ENCODE data around the gene CMKLR1. TPM values are rescaled to one million over a fixed set of nuclear protein-coding genes. Genes with fewer than 3 reads are reported as not detected.

Gene CMKLR1
- total and polyA plus RNA-seq, 7 experiments from 2014 or later = 0.06 to 8.8 (median 2.0) TPM; not detected in 2

GRCh38 chr12:108356835-108357806, 18.0 kb upstream of the CMKLR1 start:
- peaks cover 2 to 19% (median 14%) of the 10 kb centered on the region in 5 donors for H3K27me3 Mint-ChIP-seq
- POLR2A ChIA-PET = no interaction called here
- H3K27me3 ChIP-seq (ENCODE audit: control insufficient read depth in 2 of 2, insufficient read depth in 2 of 2, low read length in 2 of 2) = no peaks in the 10 kb centered on the region
- no peaks in the 10 kb centered on the region for H3K36me3 Mint-ChIP-seq
- H3K9me3 ChIP-seq (ENCODE audit: control insufficient read depth in 2 of 3, low read length in 3 of 3) = no peaks in the 10 kb centered on the region
- CTCF ChIA-PET = no interaction called here
- H3K27ac Mint-ChIP-seq = no peak overlapping the region
- no peak overlapping the region for H3K27ac ChIP-seq (ENCODE audit: low read depth, low read length)
- ATAC-seq (no peak), DNase-seq (no peak)
- H3K9me3 Mint-ChIP-seq = peaks cover 0 to 4% (median 0%) of the 10 kb centered on the region in 11 donors
- H3K4me1 Mint-ChIP-seq = no peaks in the 10 kb centered on the region
- intact Hi-C loops (cut with micrococcal nuclease) = no loop called here
- H3K4me3 ChIP-seq (ENCODE audit: low read length) = no peak overlapping the region
- H3K4me3 Mint-ChIP-seq = no peak overlapping the region
- no peaks in the 10 kb centered on the region for H3K4me1 ChIP-seq (ENCODE audit: control insufficient read depth in 2 of 2, insufficient read depth in 2 of 2, low read length in 2 of 2)
- no peaks in the 10 kb centered on the region for H3K36me3 ChIP-seq (ENCODE audit: control insufficient read depth in 2 of 3, insufficient read depth in 3 of 3, low read length in 3 of 3)

- POLR2A ChIA-PET = no interaction called here
- no peaks in the 10 kb centered on the region for H3K27me3 ChIP-seq (ENCODE audit: control insufficient read depth in 2 of 2, insufficient read depth in 2 of 2, low read length in 2 of 2)
- no peaks in the 10 kb centered on the region for H3K4me1 ChIP-seq (ENCODE audit: control insufficient read depth in 2 of 2, insufficient read depth in 2 of 2, low read length in 2 of 2)
- no peak overlapping the region for H3K4me3 ChIP-seq (ENCODE audit: low read length)
- H3K27ac ChIP-seq (ENCODE audit: low read depth, low read length) = no peak overlapping the region
- no peaks in the 10 kb centered on the region for H3K4me1 Mint-ChIP-seq
- H3K36me3 ChIP-seq (ENCODE audit: control insufficient read depth in 2 of 3, insufficient read depth in 3 of 3, low read length in 3 of 3) = no peaks in the 10 kb centered on the region
- H3K27ac Mint-ChIP-seq = no peak overlapping the region
- H3K9me3 Mint-ChIP-seq = peaks cover 0 to 6% (median 0%) of the 10 kb centered on the region in 11 donors
- CTCF ChIA-PET = no interaction called here
- intact Hi-C loops (cut with micrococcal nuclease) = no loop called here
- DNase-seq (no peak), ATAC-seq (no peak)
- H3K27me3 Mint-ChIP-seq = peaks cover 2 to 19% (median 14%) of the 10 kb centered on the region in 5 donors
- H3K9me3 ChIP-seq (ENCODE audit: control insufficient read depth in 2 of 3, low read length in 3 of 3) = no peaks in the 10 kb centered on the region
- H3K36me3 Mint-ChIP-seq = no peaks in the 10 kb centered on the region
- no peak overlapping the region for H3K4me3 Mint-ChIP-seq
Measured at GRCh38 chr12:108355069-108355468, 16.0 kb upstream of the CMKLR1 start.

- Histone ChIP-seq H3K4me3 (ENCODE audit: low read length) (no peak overlapping the region), H3K36me3 (ENCODE audit: control insufficient read depth in 2 of 3, insufficient read depth in 3 of 3, low read length in 3 of 3) (no peaks in the 10 kb centered on the region), H3K27me3 (ENCODE audit: control insufficient read depth in 2 of 2, insufficient read depth in 2 of 2, low read length in 2 of 2) (no peaks in the 10 kb centered on the region), H3K4me1 (ENCODE audit: control insufficient read depth in 2 of 2, insufficient read depth in 2 of 2, low read length in 2 of 2) (no peaks in the 10 kb centered on the region), H3K27ac (ENCODE audit: low read depth, low read length) (no peak overlapping the region), H3K9me3 (ENCODE audit: control insufficient read depth in 2 of 3, low read length in 3 of 3) (no peaks in the 10 kb centered on the region)
- POLR2A ChIA-PET = no interaction called here
- Mint-ChIP-seq H3K4me3 (no peak overlapping the region), H3K27me3 (peaks cover 2 to 20% (median 14%) of the 10 kb centered on the region in 5 donors), H3K36me3 (no peaks in the 10 kb centered on the region), H3K9me3 (peaks cover 0 to 12% (median 1%) of the 10 kb centered on the region in 11 donors), H3K4me1 (no peaks in the 10 kb centered on the region), H3K27ac (no peak overlapping the region)
- CTCF ChIA-PET = no interaction called here
- DNase-seq (no peak), ATAC-seq (no peak)
- intact Hi-C loops (cut with micrococcal nuclease) = no loop called here
Measured at GRCh38 chr12:108352591-108352990, 13.5 kb upstream of the CMKLR1 start.

- no peaks in the 10 kb centered on the region for H3K27me3 ChIP-seq (ENCODE audit: control insufficient read depth in 2 of 2, insufficient read depth in 2 of 2, low read length in 2 of 2)
- DNase-seq (no peak), ATAC-seq (no peak)
- Mint-ChIP-seq H3K27me3 (peaks cover 2 to 16% (median 11%) of the 10 kb centered on the region in 5 donors), H3K27ac (no peak overlapping the region), H3K9me3 (peaks cover 0 to 12% (median 0%) of the 10 kb centered on the region in 11 donors), H3K4me1 (no peaks in the 10 kb centered on the region), H3K4me3 (no peak overlapping the region), H3K36me3 (no peaks in the 10 kb centered on the region)
- H3K4me3 ChIP-seq (ENCODE audit: low read length) = no peak overlapping the region
- intact Hi-C loops (cut with micrococcal nuclease) = no loop called here
- ChIA-PET POLR2A (no interaction called here), CTCF (no interaction called here)
- no peaks in the 10 kb centered on the region for H3K36me3 ChIP-seq (ENCODE audit: control insufficient read depth in 2 of 3, insufficient read depth in 3 of 3, low read length in 3 of 3)
- H3K4me1 ChIP-seq (ENCODE audit: control insufficient read depth in 2 of 2, insufficient read depth in 2 of 2, low read length in 2 of 2) = no peaks in the 10 kb centered on the region
- no peak overlapping the region for H3K27ac ChIP-seq (ENCODE audit: low read depth, low read length)
- H3K9me3 ChIP-seq (ENCODE audit: control insufficient read depth in 2 of 3, low read length in 3 of 3) = no peaks in the 10 kb centered on the region
Measured at GRCh38 chr12:108350511-108350910, 11.4 kb upstream of the CMKLR1 start.

DNA sequence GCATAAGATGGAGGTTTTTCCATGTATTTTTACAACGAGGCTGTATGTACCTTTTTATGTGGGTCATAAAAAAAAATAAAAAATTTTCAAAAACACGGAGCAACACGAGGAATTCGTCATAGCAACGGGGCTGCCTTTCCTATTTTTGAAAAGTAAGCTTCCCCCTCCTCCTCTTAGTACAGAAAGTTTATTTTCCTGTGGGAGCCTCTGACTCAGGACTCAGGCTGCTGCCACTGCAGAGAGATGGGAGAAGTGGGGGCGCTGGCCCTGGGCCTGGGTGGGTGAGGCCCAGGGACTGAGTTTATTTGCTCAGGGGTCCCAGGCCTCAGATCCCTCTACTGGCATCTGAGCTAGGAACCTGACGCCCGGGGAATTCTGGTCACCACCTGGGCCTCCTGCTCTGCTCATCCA, 10.2 kb upstream of the CMKLR1 start:
- ATAC-seq = no peak
- Mint-ChIP-seq H3K4me1 (no peaks in the 10 kb centered on the region), H3K27me3 (peaks cover 2 to 16% (median 11%) of the 10 kb centered on the region in 5 donors)

GRCh38 chr12:108348842-108349241, 9.7 kb upstream of the CMKLR1 start:
- Mint-ChIP-seq H3K4me3 (no peak overlapping the region), H3K27ac (peak overlapping the region in 1 of 9 donors; percentile 67), H3K36me3 (no peaks in the 10 kb centered on the region), H3K27me3 (peaks cover 0 to 16% (median 9%) of the 10 kb centered on the region in 5 donors), H3K4me1 (no peaks in the 10 kb centered on the region), H3K9me3 (peaks cover 0 to 12% (median 2%) of the 10 kb centered on the region in 11 donors)
- Histone ChIP-seq H3K4me3 (ENCODE audit: low read length) (no peak overlapping the region), H3K27me3 (ENCODE audit: control insufficient read depth in 2 of 2, insufficient read depth in 2 of 2, low read length in 2 of 2) (no peaks in the 10 kb centered on the region), H3K4me1 (ENCODE audit: control insufficient read depth in 2 of 2, insufficient read depth in 2 of 2, low read length in 2 of 2) (no peaks in the 10 kb centered on the region), H3K27ac (ENCODE audit: low read depth, low read length) (no peak overlapping the region), H3K9me3 (ENCODE audit: control insufficient read depth in 2 of 3, low read length in 3 of 3) (no peaks in the 10 kb centered on the region), H3K36me3 (ENCODE audit: control insufficient read depth in 2 of 3, insufficient read depth in 3 of 3, low read length in 3 of 3) (no peaks in the 10 kb centered on the region)
- POLR2A ChIA-PET = no interaction called here
- no peak for DNase-seq
- intact Hi-C loops (cut with micrococcal nuclease) = no loop called here
- CTCF ChIA-PET = no interaction called here
- ATAC-seq = no peak

More for the DNA sequence above, 10.2 kb upstream of the CMKLR1 start:
- H3K27ac ChIP-seq (ENCODE audit: low read depth, low read length) = no peak overlapping the region
- Mint-ChIP-seq H3K9me3 (peaks cover 0 to 12% (median 2%) of the 10 kb centered on the region in 11 donors), H3K4me3 (no peak overlapping the region), H3K27ac (no peak overlapping the region), H3K36me3 (no peaks in the 10 kb centered on the region)
- H3K4me3 ChIP-seq (ENCODE audit: low read length) = no peak overlapping the region
- no peaks in the 10 kb centered on the region for H3K36me3 ChIP-seq (ENCODE audit: control insufficient read depth in 2 of 3, insufficient read depth in 3 of 3, low read length in 3 of 3)
- no peaks in the 10 kb centered on the region for H3K9me3 ChIP-seq (ENCODE audit: control insufficient read depth in 2 of 3, low read length in 3 of 3)
- no peaks in the 10 kb centered on the region for H3K4me1 ChIP-seq (ENCODE audit: control insufficient read depth in 2 of 2, insufficient read depth in 2 of 2, low read length in 2 of 2)
- ChIA-PET POLR2A (no interaction called here), CTCF (no interaction called here)
- H3K27me3 ChIP-seq (ENCODE audit: control insufficient read depth in 2 of 2, insufficient read depth in 2 of 2, low read length in 2 of 2) = no peaks in the 10 kb centered on the region
- no peak for DNase-seq
- intact Hi-C loops (cut with micrococcal nuclease) = no loop called here

Measured in naive thymus-derived CD4-positive, alpha-beta T cell (primary cell).